ENCODE data around the gene FOXE1.

FOXE1 gene

GRCh38 chr9:97895211-97895610 lies 42.2 kb downstream of the FOXE1 start:
- Histone ChIP-seq H3K4me3 (ENCODE audit: low read depth in 1 of 2, low read length in 2 of 2) (no peak overlapping the region), H3K4me2 (ENCODE audit: insufficient read depth, low read length) (no peak overlapping the region), H4K20me1 (ENCODE audit: insufficient read depth, low read length) (no peaks in the 10 kb centered on the region), H3K36me3 (ENCODE audit: insufficient read depth, low read length) (peaks cover 2% of the 10 kb centered on the region; the same call in 1 of the 2 replicates), H3K27ac (ENCODE audit: low read length) (no peak overlapping the region), H3K9ac (ENCODE audit: low read depth, low read length) (no peak overlapping the region), H3K9me3 (ENCODE audit: insufficient read depth, low read length, severe bottlenecking) (no peaks in the 10 kb centered on the region), H3K4me1 (ENCODE audit: insufficient read depth, low read length) (no peaks in the 10 kb centered on the region), H2AFZ (ENCODE audit: low read depth, low read length) (no peak overlapping the region), H3K27me3 (ENCODE audit: insufficient read depth, low read length, poor library complexity) (no peaks in the 10 kb centered on the region), H3K79me2 (ENCODE audit: insufficient read depth, low read length) (no peaks in the 10 kb centered on the region)
- no peak for TF ChIP-seq EZH2 (IDR thresholded peaks at IDR 0.05; ENCODE audit: borderline replicate concordance, low read depth, low read length, severe bottlenecking)
- no peak for TF ChIP-seq CTCF (IDR thresholded peaks at IDR 0.05; ENCODE audit: borderline replicate concordance, extremely low read depth, low read length, poor library complexity, severe bottlenecking)
- no peak for DNase-seq
- ATAC-seq (ENCODE audit: insufficient read depth, low read depth): no peak

- no peaks in the 10 kb centered on the region for H4K20me1 ChIP-seq (ENCODE audit: insufficient read depth, low read length)
- H3K79me2 ChIP-seq (ENCODE audit: insufficient read depth, low read length): no peaks in the 10 kb centered on the region
- H3K36me3 ChIP-seq (ENCODE audit: insufficient read depth, low read length): peaks cover 2% of the 10 kb centered on the region; the same call in 1 of the 2 replicates
- no peak for ATAC-seq (ENCODE audit: insufficient read depth, low read depth)
- no peak for DNase-seq
- no peak overlapping the region for H3K27ac ChIP-seq (ENCODE audit: low read length)
- H2AFZ ChIP-seq (ENCODE audit: low read depth, low read length): no peak overlapping the region
- no peaks in the 10 kb centered on the region for H3K4me1 ChIP-seq (ENCODE audit: insufficient read depth, low read length)
- H3K4me2 ChIP-seq (ENCODE audit: insufficient read depth, low read length): no peak overlapping the region
- H3K4me3 ChIP-seq (ENCODE audit: low read depth in 1 of 2, low read length in 2 of 2): no peak overlapping the region
- no peaks in the 10 kb centered on the region for H3K9me3 ChIP-seq (ENCODE audit: insufficient read depth, low read length, severe bottlenecking)
- no peak overlapping the region for H3K9ac ChIP-seq (ENCODE audit: low read depth, low read length)
- H3K27me3 ChIP-seq (ENCODE audit: insufficient read depth, low read length, poor library complexity): no peaks in the 10 kb centered on the region
- TF ChIP-seq EZH2 (IDR thresholded peaks at IDR 0.05; ENCODE audit: borderline replicate concordance, low read depth, low read length, severe bottlenecking): no peak
- TF ChIP-seq CTCF (IDR thresholded peaks at IDR 0.05; ENCODE audit: borderline replicate concordance, extremely low read depth, low read length, poor library complexity, severe bottlenecking): peak; percentile 22
Observed at GRCh38 chr9:97895695-97896332, 42.8 kb downstream of the FOXE1 start.

GRCh38 chr9:97900103-97900737 lies 47.2 kb downstream of the FOXE1 start:
- Histone ChIP-seq H3K27ac (ENCODE audit: low read length) (no peak overlapping the region), H3K27me3 (ENCODE audit: insufficient read depth, low read length, poor library complexity) (no peaks in the 10 kb centered on the region), H4K20me1 (ENCODE audit: insufficient read depth, low read length) (no peaks in the 10 kb centered on the region), H3K9ac (ENCODE audit: low read depth, low read length) (no peak overlapping the region), H3K4me3 (ENCODE audit: low read depth in 1 of 2, low read length in 2 of 2) (no peak overlapping the region), H3K9me3 (ENCODE audit: insufficient read depth, low read length, severe bottlenecking) (no peaks in the 10 kb centered on the region), H3K4me2 (ENCODE audit: insufficient read depth, low read length) (no peak overlapping the region), H3K36me3 (ENCODE audit: insufficient read depth, low read length) (peaks cover 13% of the 10 kb centered on the region; the same call in 1 of the 2 replicates), H2AFZ (ENCODE audit: low read depth, low read length) (no peak overlapping the region), H3K79me2 (ENCODE audit: insufficient read depth, low read length) (peaks cover 3% of the 10 kb centered on the region), H3K4me1 (ENCODE audit: insufficient read depth, low read length) (peaks cover 11% of the 10 kb centered on the region)
- TF ChIP-seq EZH2 (IDR thresholded peaks at IDR 0.05; ENCODE audit: borderline replicate concordance, low read depth, low read length, severe bottlenecking): no peak
- TF ChIP-seq CTCF (IDR thresholded peaks at IDR 0.05; ENCODE audit: borderline replicate concordance, extremely low read depth, low read length, poor library complexity, severe bottlenecking): no peak
- ATAC-seq (ENCODE audit: insufficient read depth, low read depth) (no peak), DNase-seq (no peak)

Measured in DND-41 (cell line).